ENCODE data around the gene HTR4.

The HTR4 gene

GRCh38 chr5:148585988-148586387 is 68.3 kb downstream of the HTR4 start:
- Histone ChIP-seq H3K27me3 (ENCODE audit: insufficient read depth, low read length, poor library complexity, severe bottlenecking) (no peaks in the 10 kb centered on the region), H3F3A (ENCODE audit: low read depth) (no peaks in the 10 kb centered on the region), H3K79me2 (ENCODE audit: insufficient read depth, low read length) (no peaks in the 10 kb centered on the region), H3K36me3 (ENCODE audit: insufficient read depth, low read length) (no peaks in the 10 kb centered on the region), H3K4me2 (ENCODE audit: low read depth, low read length, poor library complexity, severe bottlenecking) (no peak overlapping the region), H3K9me3 (ENCODE audit: insufficient read depth, low read depth, low read length) (no peaks in the 10 kb centered on the region), H3K9me2 (replicated peaks; ENCODE audit: low read depth, low read length) (no peaks in the 10 kb centered on the region), H3K4me1 (ENCODE audit: insufficient read depth, low read length, poor library complexity, severe bottlenecking) (no peaks in the 10 kb centered on the region), H2AFZ (ENCODE audit: low read length) (no peak overlapping the region), H4K20me1 (ENCODE audit: insufficient read depth, low read length, poor library complexity, severe bottlenecking) (no peaks in the 10 kb centered on the region), H3K4me3 (ENCODE audit: low read length, poor library complexity, severe bottlenecking) (no peak overlapping the region), H3K9ac (ENCODE audit: low read depth, low read length, poor library complexity, severe bottlenecking) (no peak overlapping the region)
- TF ChIP-seq EZH2phosphoT487 (IDR thresholded peaks at IDR 0.05; ENCODE audit: borderline replicate concordance), result no peak
- no peak for TF ChIP-seq CTCF (conservative IDR thresholded peaks at IDR 0.05; ENCODE audit: low read length)

GRCh38 chr5:148584103-148584502 is 70.2 kb downstream of the HTR4 start:
- H3K4me1 ChIP-seq (ENCODE audit: insufficient read depth, low read length, poor library complexity, severe bottlenecking), result no peaks in the 10 kb centered on the region
- H3K27me3 ChIP-seq (ENCODE audit: insufficient read depth, low read length, poor library complexity, severe bottlenecking), result no peaks in the 10 kb centered on the region
- H3F3A ChIP-seq (ENCODE audit: low read depth), result no peaks in the 10 kb centered on the region
- no peaks in the 10 kb centered on the region for H3K36me3 ChIP-seq (ENCODE audit: insufficient read depth, low read length)
- H3K9ac ChIP-seq (ENCODE audit: low read depth, low read length, poor library complexity, severe bottlenecking), result no peak overlapping the region
- no peak overlapping the region for H3K4me3 ChIP-seq (ENCODE audit: low read length, poor library complexity, severe bottlenecking)
- TF ChIP-seq CTCF (conservative IDR thresholded peaks at IDR 0.05; ENCODE audit: low read length), result no peak
- no peak for TF ChIP-seq EZH2phosphoT487 (IDR thresholded peaks at IDR 0.05; ENCODE audit: borderline replicate concordance)
- H3K9me2 ChIP-seq (replicated peaks; ENCODE audit: low read depth, low read length), result no peaks in the 10 kb centered on the region
- no peak overlapping the region for H2AFZ ChIP-seq (ENCODE audit: low read length)
- no peaks in the 10 kb centered on the region for H3K9me3 ChIP-seq (ENCODE audit: insufficient read depth, low read depth, low read length)
- H3K79me2 ChIP-seq (ENCODE audit: insufficient read depth, low read length), result no peaks in the 10 kb centered on the region
- H3K4me2 ChIP-seq (ENCODE audit: low read depth, low read length, poor library complexity, severe bottlenecking), result no peak overlapping the region
- H4K20me1 ChIP-seq (ENCODE audit: insufficient read depth, low read length, poor library complexity, severe bottlenecking), result no peaks in the 10 kb centered on the region

GRCh38 chr5:148583421-148583965 is 70.8 kb downstream of the HTR4 start:
- H2AFZ ChIP-seq (ENCODE audit: low read length), result no peak overlapping the region
- H3K4me2 ChIP-seq (ENCODE audit: low read depth, low read length, poor library complexity, severe bottlenecking), result no peak overlapping the region
- H3K4me1 ChIP-seq (ENCODE audit: insufficient read depth, low read length, poor library complexity, severe bottlenecking), result no peaks in the 10 kb centered on the region
- no peaks in the 10 kb centered on the region for H3F3A ChIP-seq (ENCODE audit: low read depth)
- no peaks in the 10 kb centered on the region for H4K20me1 ChIP-seq (ENCODE audit: insufficient read depth, low read length, poor library complexity, severe bottlenecking)
- no peaks in the 10 kb centered on the region for H3K79me2 ChIP-seq (ENCODE audit: insufficient read depth, low read length)
- no peak overlapping the region for H3K4me3 ChIP-seq (ENCODE audit: low read length, poor library complexity, severe bottlenecking)
- H3K27me3 ChIP-seq (ENCODE audit: insufficient read depth, low read length, poor library complexity, severe bottlenecking), result no peaks in the 10 kb centered on the region
- H3K9ac ChIP-seq (ENCODE audit: low read depth, low read length, poor library complexity, severe bottlenecking), result no peak overlapping the region
- H3K9me2 ChIP-seq (replicated peaks; ENCODE audit: low read depth, low read length), result no peaks in the 10 kb centered on the region
- TF ChIP-seq EZH2phosphoT487 (IDR thresholded peaks at IDR 0.05; ENCODE audit: borderline replicate concordance) (no peak), CTCF (conservative IDR thresholded peaks at IDR 0.05; ENCODE audit: low read length) (no peak)
- H3K36me3 ChIP-seq (ENCODE audit: insufficient read depth, low read length), result no peaks in the 10 kb centered on the region
- H3K9me3 ChIP-seq (ENCODE audit: insufficient read depth, low read depth, low read length), result no peaks in the 10 kb centered on the region
